HL-60 (cell line): Measurements from ENCODE around the gene BLM.

ENCODE experiments used
- DNase-seq, 2 experiments: peaks; one replicate each; pipeline ENCODE4 v3.0.0-alpha.2; 2010 to 2020; ENCODE audit warnings: low read depth in 1 of 2, low spot score in 1 of 2
- H3K27ac ChIP-seq: fragments of 250-450 bp; sonication (Bioruptor Pico); replicated peaks from 2 replicates; pipeline ENCODE4 v1.5.1; 2020; ENCODE audit warnings: mild to moderate bottlenecking, moderate library complexity
- H3K27me3 ChIP-seq: fragments of 250-450 bp; sonication (Bioruptor Pico); 2 replicates; pipeline ENCODE4 v1.5.1; 2021; ENCODE audit warnings: mild to moderate bottlenecking, moderate library complexity; ENCODE audit not compliant: insufficient read depth, poor library complexity, severe bottlenecking
- H3K4me3 ChIP-seq: replicated peaks from 2 replicates; pipeline ENCODE4 v1.5.1; 2011; ENCODE audit warnings: mild to moderate bottlenecking, control low read depth, low read length; ENCODE audit not compliant: insufficient read depth
- CTCF ChIP-seq: IDR thresholded peaks from one replicate; pipeline ENCODE4 v1.5.1; 2011; ENCODE audit warnings: low read length, control low read depth, inconsistent platforms; ENCODE audit not compliant: insufficient read depth
- GABPA ChIP-seq: IDR thresholded peaks from 2 replicates; pipeline ENCODE4 v1.6.1; 2012; ENCODE audit warnings: low read depth
- POLR2AphosphoS5 ChIP-seq: IDR thresholded peaks from 2 replicates; pipeline ENCODE4 v1.6.1; 2012; ENCODE audit warnings: low read depth
- REST ChIP-seq: IDR thresholded peaks from 2 replicates; pipeline ENCODE4 v1.6.1; 2012; ENCODE audit warnings: low read depth; ENCODE audit not compliant: insufficient replicate concordance
- SPI1 ChIP-seq: IDR thresholded peaks from 2 replicates; pipeline ENCODE4 v1.6.1; 2012; ENCODE audit warnings: low read depth, mild to moderate bottlenecking, borderline replicate concordance

BLM gene

GRCh38 chr15:90709278-90709677 lies 7.9 kb upstream of the BLM start:
- TF ChIP-seq CTCF (no peak), REST (no peak)
- no peaks in the 10 kb centered on the region for H3K27me3 ChIP-seq

GRCh38 chr15:90710436-90711027 lies 6.6 kb upstream of the BLM start:
- Histone ChIP-seq H3K4me3 (no peak overlapping the region), H3K27me3 (no peaks in the 10 kb centered on the region), H3K27ac (no peak overlapping the region)
- no peak for DNase-seq
- TF ChIP-seq GABPA (no peak), SPI1 (no peak), CTCF (no peak), REST (no peak), POLR2AphosphoS5 (no peak)

More at GRCh38 chr15:90709278-90709677, 7.9 kb upstream of the BLM start:
- Histone ChIP-seq H3K27ac (no peak overlapping the region), H3K4me3 (no peak overlapping the region)
- no peak for DNase-seq

- no peaks in the 10 kb centered on the region for H3K27me3 ChIP-seq
- DNase-seq: no peak
- H3K27ac ChIP-seq: no peak overlapping the region
- H3K4me3 ChIP-seq: no peak overlapping the region
- no peak for TF ChIP-seq CTCF
- no peak for TF ChIP-seq REST
- no peak for TF ChIP-seq GABPA
These were observed 5.7 kb upstream of the BLM start for GRCh38 chr15:90711418-90711824.
